GM13977 (cell line): ENCODE data around the gene NGEF.

Source experiments
- DNase-seq: peaks from one replicate; pipeline ENCODE4 v3.0.0; 2012; ENCODE audit warnings: low spot score
- CTCF ChIP-seq: IDR thresholded peaks from 2 replicates; pipeline ENCODE4 v1.5.1; 2012; ENCODE audit warnings: mild to moderate bottlenecking, control low read depth; ENCODE audit not compliant: insufficient read depth; ENCODE audit errors: extremely low read depth, missing control alignments
- in situ Hi-C: fragments of 300-500 bp; cut with MboI; formaldehyde crosslinking; loops from one replicate; pipeline ENCODE4 v1.12.0; 2022; ENCODE audit warnings: low sequenced_read_pairs, low pct_unique_long_range_greater_than_20kb, mixed read lengths, inconsistent platforms; ENCODE audit not compliant: unreplicated experiment

NGEF gene

GRCh38 chr2:232886632-232887031, 126.4 kb downstream of the NGEF start:
- DNase-seq = no peak
- in situ Hi-C loops = no loop called here
- no peak for TF ChIP-seq CTCF

GRCh38 chr2:232886176-232886575, 126.9 kb downstream of the NGEF start:
- no peak for DNase-seq
- TF ChIP-seq CTCF = no peak
- in situ Hi-C loops = no loop called here

GRCh38 chr2:232885264-232885961, 127.6 kb downstream of the NGEF start:
- TF ChIP-seq CTCF = no peak
- in situ Hi-C loops = no loop called here
- DNase-seq = no peak

- TF ChIP-seq CTCF = no peak
- DNase-seq = no peak
- in situ Hi-C loops = no loop called here
Observed at GRCh38 chr2:232884549-232885263, 128.3 kb downstream of the NGEF start.

DNA sequence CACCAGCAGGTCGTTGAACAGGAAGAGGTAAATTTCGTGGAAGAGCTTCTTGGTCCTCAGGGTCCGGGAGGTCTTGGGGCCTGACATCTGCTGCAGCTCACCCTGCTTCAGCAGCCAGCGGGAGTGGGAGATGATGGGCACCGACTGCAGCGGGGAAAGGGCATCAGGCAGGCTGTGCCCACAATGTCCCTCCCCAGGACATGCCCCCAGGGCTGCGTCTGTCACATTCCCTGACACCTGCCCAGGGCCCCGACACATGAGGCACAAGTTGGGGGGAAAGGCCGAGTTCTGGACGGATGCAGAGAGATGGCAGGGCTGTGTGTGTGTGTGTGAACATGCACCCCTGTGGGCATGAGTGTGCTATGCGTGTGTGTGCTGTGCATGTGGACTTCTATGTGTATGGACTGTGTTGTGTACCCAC, 129.0 kb downstream of the NGEF start:
- no peak for TF ChIP-seq CTCF
- DNase-seq = no peak
- in situ Hi-C loops = no loop called here

- TF ChIP-seq CTCF = no peak
- DNase-seq = no peak
- in situ Hi-C loops = no loop called here
Observed at GRCh38 chr2:232883116-232883721, 129.8 kb downstream of the NGEF start.
